B cell (primary cell): Measurements from ENCODE around the gene HCFC1. TPM values are rescaled to one million over a fixed set of nuclear protein-coding genes. Genes with fewer than 3 reads are reported as not detected.

Experiments used
- ATAC-seq: fragments of 200-7000 bp; cut with Tn5 transposase; one replicate; pipeline ENCODE4 v1.10.0; 2021; ENCODE audit warnings: low read depth, mild to moderate bottlenecking, moderate number of reproducible peaks, moderate library complexity
- CTCF ChIA-PET: fragments of 350-600 bp; sonication (Branson Sonifier 250); formaldehyde crosslinking; loops from one replicate; lab custom pipeline; 2021; ENCODE audit warnings: antibody characterized with exemption, inconsistent platforms; lab: Charles Lee
- POLR2A ChIA-PET: fragments of 350-600 bp; sonication (Branson Sonifier 250); formaldehyde crosslinking; loops from one replicate; lab custom pipeline; 2021; ENCODE audit warnings: antibody characterized with exemption; lab: Charles Lee
- DNase-seq: peaks from one replicate; pipeline ENCODE4 v3.0.0; 2013
- H2AFZ ChIP-seq: 2 replicates; pipeline ENCODE4 v1.6.1; 2012; ENCODE audit warnings: mild to moderate bottlenecking, low read depth, low read length; ENCODE audit not compliant: insufficient read depth, poor library complexity, severe bottlenecking
- H3K27ac ChIP-seq, 2 donors: 1 replicate in 1 of 2; 2 replicates in 1 of 2; pipeline ENCODE4 v1.5.1; 2012 to 2013; ENCODE audit warnings: low read length in 2 of 2, mild to moderate bottlenecking in 2 of 2, moderate library complexity in 1 of 2
- H3K27me3 ChIP-seq, 4 experiments: fragments of 200-600 bp in 1 of 4; sonication (generic) in 1 of 4; replicated peaks in 1 of 4; 1 replicate in 2 of 4; 2 replicates in 2 of 4; pipeline versions ENCODE4 v1.6.1 to v1.7.0; 2013 to 2016; ENCODE audit warnings: low read length in 3 of 4, mild to moderate bottlenecking in 2 of 4, mixed read lengths in 1 of 4, moderate library complexity in 1 of 4; ENCODE audit not compliant: insufficient read depth in 4 of 4, control insufficient read depth in 3 of 4; ENCODE audit errors: control extremely low read depth in 1 of 4
- H3K36me3 ChIP-seq, 2 experiments: replicated peaks in 1 of 2; 1 replicate in 1 of 2; 2 replicates in 1 of 2; pipeline versions ENCODE4 v1.6.1 to v1.7.1; 2013; ENCODE audit warnings: low read length in 1 of 2; ENCODE audit not compliant: insufficient read depth in 2 of 2, control insufficient read depth in 1 of 2; ENCODE audit errors: control extremely low read depth in 1 of 2, extremely low read depth in 1 of 2
- H3K4me1 ChIP-seq, 2 donors: fragments of 200-600 bp in 1 of 2; sonication (generic) in 1 of 2; 1 replicate in 1 of 2; 2 replicates in 1 of 2; pipeline versions ENCODE4 v1.5.1 to v1.6.1; 2013 to 2017; ENCODE audit warnings: low read length in 2 of 2; ENCODE audit not compliant: control insufficient read depth in 2 of 2, insufficient read depth in 2 of 2
- H3K4me2 ChIP-seq: replicated peaks from 2 replicates; pipeline ENCODE3; 2012; ENCODE audit warnings: mild to moderate bottlenecking, low read depth, low read length; ENCODE audit not compliant: poor library complexity, severe bottlenecking
- H3K4me3 ChIP-seq, 5 experiments: fragments of 200-600 bp in 1 of 5; sonication (generic) in 1 of 5; 1 replicate in 3 of 5; 2 replicates in 2 of 5; pipeline versions ENCODE4 v1.5.1 to v1.7.0; 2011 to 2016; ENCODE audit warnings: low read length in 4 of 5, mild to moderate bottlenecking in 4 of 5, low read depth in 2 of 5, control low read depth in 1 of 5, moderate library complexity in 1 of 5; ENCODE audit not compliant: insufficient read depth in 1 of 5; ENCODE audit errors: control extremely low read depth in 1 of 5, extremely low read depth in 1 of 5
- H3K79me2 ChIP-seq: fragments of 200-600 bp; sonication (generic); one replicate; pipeline ENCODE4 v1.6.0; 2016; ENCODE audit warnings: low read length; ENCODE audit not compliant: control insufficient read depth, insufficient read depth
- H3K9ac ChIP-seq: fragments of 200-600 bp; sonication (generic); 2 replicates; pipeline ENCODE4 v1.6.1; 2017; ENCODE audit warnings: mild to moderate bottlenecking, low read length, moderate library complexity
- H3K9me3 ChIP-seq, 3 donors: one replicate each; pipeline versions ENCODE4 v1.6.1 to v1.7.1; 2013; ENCODE audit warnings: low read length in 2 of 3; ENCODE audit not compliant: control insufficient read depth in 2 of 3, insufficient read depth in 1 of 3; ENCODE audit errors: control extremely low read depth in 1 of 3
- H4K20me1 ChIP-seq: 2 replicates; pipeline ENCODE4 v1.6.0; 2012; ENCODE audit warnings: mild to moderate bottlenecking, low read length; ENCODE audit not compliant: insufficient read depth, control insufficient read depth, poor library complexity, severe bottlenecking
- H3K27ac Mint-ChIP-seq: one replicate; pipeline ENCODE4 v1.8.0; 2021; ENCODE audit warnings: mixed read lengths
- H3K27me3 Mint-ChIP-seq: one replicate; pipeline ENCODE4 v1.8.0; 2021; ENCODE audit warnings: mixed read lengths
- H3K4me1 Mint-ChIP-seq: one replicate; pipeline ENCODE4 v1.8.0; 2021; ENCODE audit warnings: mixed read lengths
- H3K4me3 Mint-ChIP-seq: one replicate; pipeline ENCODE4 v1.8.0; 2021; ENCODE audit warnings: mixed read lengths
- H3K9me3 Mint-ChIP-seq: one replicate; pipeline ENCODE4 v1.8.0; 2022; ENCODE audit warnings: mixed read lengths; ENCODE audit not compliant: insufficient read depth
- EZH2 ChIP-seq: IDR thresholded peaks from 2 replicates; pipeline ENCODE4 v1.6.1; 2012; ENCODE audit warnings: borderline replicate concordance, low read depth, mild to moderate bottlenecking, moderate library complexity, low read length; ENCODE audit not compliant: insufficient read depth, poor library complexity, severe bottlenecking
- WGBS: methylation state at CpG from one replicate; pipeline ENCODE4 v1.1.5; 2013; ENCODE audit warnings: missing lambda C conversion rate; ENCODE audit not compliant: insufficient coverage; 5-methylcytosine and 5-hydroxymethylcytosine counted together
- intact Hi-C: fragments of 100-400 bp; cut with micrococcal nuclease; formaldehyde crosslinking; loops from one replicate; pipeline ENCODE4 v1.10.0; 2022
- polyA plus RNA-seq: library from polyadenylated mRNA; depleted of rRNA; stranded (reverse); fragments of >200 nt; gene quantifications from 2 replicates; pipeline ENCODE4 v1.2.3, GENCODE V29; 2012
- total RNA-seq, 2 donors: library from RNA; stranded (reverse); fragments of 120-200 nt in 1 of 2; gene quantifications; 1 replicate in 1 of 2; 2 replicates in 1 of 2; pipeline versions ENCODE4 v1.2.3 to v1.2.4, GENCODE V29; 2013 to 2022
- TF ChIP-seq, protein P1 (sequence below): fragments of 200-600 bp; IDR thresholded peaks from one replicate; pipeline ENCODE4 v1.8.0; 2022; ENCODE audit warnings: antibody characterized with exemption, mild to moderate bottlenecking

HCFC1 gene
- total and polyA plus RNA-seq, 2 donors (not counting 1 experiment from before 2014, with no cell fraction given): 32.1 to 57.7 TPM

DNA sequence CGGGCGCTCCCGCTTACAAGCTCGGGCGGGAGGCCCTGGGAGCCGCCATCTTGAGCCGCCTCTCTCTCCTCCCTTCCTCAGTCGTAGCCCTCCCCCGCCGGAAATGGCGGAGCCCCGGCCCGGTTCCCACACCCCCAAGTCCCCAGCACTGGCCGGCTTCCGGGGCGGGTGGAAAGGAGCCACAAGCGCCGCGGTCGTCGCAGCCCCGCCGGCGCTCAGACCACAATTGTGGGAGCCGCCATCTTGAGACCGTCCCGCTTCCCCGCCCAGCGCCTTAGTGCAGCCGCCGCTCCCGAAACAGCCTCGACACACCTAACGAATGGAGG, 531 bp downstream of the HCFC1 start:
- H3K27me3 Mint-ChIP-seq: no peaks in the 10 kb centered on the region
- H3K4me1 Mint-ChIP-seq: peaks cover 52% of the 10 kb centered on the region
- Histone ChIP-seq H3K9me3 (no peaks in the 10 kb centered on the region), H3K27ac (peak overlapping the region; percentile 100), H2AFZ (peak overlapping the region; percentile 71), H3K4me2 (peak overlapping the region; percentile 70), H3K4me1 (peaks cover 52 to 57% of the 10 kb centered on the region in 2 donors), H3K36me3 (peaks cover 0 to 4% of the 10 kb centered on the region in 2 experiments), H3K27me3 (no peaks in the 10 kb centered on the region), H3K4me3 (peak overlapping the region; percentile 63 to 99 (median 97)), H3K79me2 (peaks cover 53% of the 10 kb centered on the region), H3K9ac (peak overlapping the region; percentile 100), H4K20me1 (peaks cover 34% of the 10 kb centered on the region)
- no peaks in the 10 kb centered on the region for H3K9me3 Mint-ChIP-seq
- TF ChIP-seq, protein P1, sequence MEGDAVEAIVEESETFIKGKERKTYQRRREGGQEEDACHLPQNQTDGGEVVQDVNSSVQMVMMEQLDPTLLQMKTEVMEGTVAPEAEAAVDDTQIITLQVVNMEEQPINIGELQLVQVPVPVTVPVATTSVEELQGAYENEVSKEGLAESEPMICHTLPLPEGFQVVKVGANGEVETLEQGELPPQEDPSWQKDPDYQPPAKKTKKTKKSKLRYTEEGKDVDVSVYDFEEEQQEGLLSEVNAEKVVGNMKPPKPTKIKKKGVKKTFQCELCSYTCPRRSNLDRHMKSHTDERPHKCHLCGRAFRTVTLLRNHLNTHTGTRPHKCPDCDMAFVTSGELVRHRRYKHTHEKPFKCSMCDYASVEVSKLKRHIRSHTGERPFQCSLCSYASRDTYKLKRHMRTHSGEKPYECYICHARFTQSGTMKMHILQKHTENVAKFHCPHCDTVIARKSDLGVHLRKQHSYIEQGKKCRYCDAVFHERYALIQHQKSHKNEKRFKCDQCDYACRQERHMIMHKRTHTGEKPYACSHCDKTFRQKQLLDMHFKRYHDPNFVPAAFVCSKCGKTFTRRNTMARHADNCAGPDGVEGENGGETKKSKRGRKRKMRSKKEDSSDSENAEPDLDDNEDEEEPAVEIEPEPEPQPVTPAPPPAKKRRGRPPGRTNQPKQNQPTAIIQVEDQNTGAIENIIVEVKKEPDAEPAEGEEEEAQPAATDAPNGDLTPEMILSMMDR: no peak
- no peak for TF ChIP-seq EZH2
- ChIA-PET POLR2A (interaction anchor here (0.6 to 2.5 kb wide), 11 partner anchors 14 to 400 kb away, joined by 3 to 35 read pairs (median 5); partner anchors contain the start of genes ARHGAP4, IRAK1 and RENBP), CTCF (interaction anchor here (0.6 to 3.4 kb wide), 7 partner anchors 18 to 439 kb away, joined by 3 to 21 read pairs (median 3); partner anchors contain the start of gene IRAK1)
- H3K27ac Mint-ChIP-seq: peak overlapping the region; percentile 100
- 3% methylated on average over 32 of the region's 34 CpGs for WGBS
- peak overlapping the region; percentile 100 for H3K4me3 Mint-ChIP-seq
- peak; percentile 90 for DNase-seq
- peak; percentile 44 for ATAC-seq
- intact Hi-C loops: loop anchor here (1.0 to 5.0 kb wide), 6 partner anchors 14 to 406 kb away; partner anchors contain the start of gene EMD

DNA sequence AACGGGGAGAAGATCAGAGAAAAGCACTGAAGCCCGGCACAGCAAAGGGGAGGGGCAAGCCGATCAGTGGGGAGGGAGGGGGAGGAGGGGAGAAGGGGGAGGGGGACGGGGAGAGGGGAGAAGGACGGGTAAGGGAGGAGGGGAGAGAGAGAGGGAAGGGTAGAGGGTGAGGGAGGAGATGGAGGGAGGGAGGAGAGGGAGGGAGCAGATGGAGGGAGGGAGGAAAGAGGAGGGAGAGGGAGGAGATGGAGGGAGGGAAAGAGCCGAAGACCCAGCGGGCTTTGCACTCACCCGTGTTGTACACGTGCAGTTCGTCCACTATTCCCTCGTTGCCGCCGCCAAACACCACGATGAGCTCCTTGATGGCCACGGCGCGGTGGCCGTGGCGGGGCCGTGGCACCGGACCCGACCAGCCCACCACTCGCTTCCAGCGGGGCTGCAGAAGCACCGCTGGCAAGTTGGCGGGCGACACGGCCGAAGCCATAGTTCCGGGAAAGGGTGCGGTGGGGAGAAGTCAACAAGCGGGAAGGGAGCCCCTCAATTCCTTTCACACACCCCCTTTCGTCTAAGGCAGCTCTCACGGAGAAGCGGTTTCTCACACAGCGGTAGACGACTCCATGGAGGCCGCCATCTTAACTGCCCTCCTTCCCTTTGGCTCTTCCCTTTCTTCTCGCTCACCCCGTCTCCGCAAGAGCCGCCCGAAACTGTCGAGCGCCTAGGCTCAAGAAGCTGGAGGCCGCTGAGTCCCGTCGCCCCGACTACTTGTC, 1.1 kb downstream of the HCFC1 start:
- Histone ChIP-seq H3K4me1 (peaks cover 57 to 62% of the 10 kb centered on the region in 2 donors), H3K4me2 (peak overlapping the region; percentile 70), H3K27me3 (no peaks in the 10 kb centered on the region), H3K9ac (peak overlapping the region; percentile 100), H4K20me1 (peaks cover 40% of the 10 kb centered on the region), H3K79me2 (peaks cover 58% of the 10 kb centered on the region), H3K4me3 (peak overlapping the region; percentile 59 to 99 (median 97)), H3K27ac (peak overlapping the region; percentile 100), H3K9me3 (no peaks in the 10 kb centered on the region), H3K36me3 (peaks cover 0 to 4% of the 10 kb centered on the region in 2 experiments), H2AFZ (peak overlapping the region; percentile 71)
- no peak for DNase-seq
- Mint-ChIP-seq H3K9me3 (no peaks in the 10 kb centered on the region), H3K4me1 (peaks cover 54% of the 10 kb centered on the region), H3K27me3 (no peaks in the 10 kb centered on the region), H3K27ac (peak overlapping the region; percentile 100), H3K4me3 (peak overlapping the region; percentile 100)
- TF ChIP-seq EZH2: no peak
- TF ChIP-seq, protein P1: no peak
- intact Hi-C loops: loop anchor here (1.0 to 5.0 kb wide), 6 partner anchors 14 to 407 kb away; partner anchors contain the start of gene EMD
- CTCF ChIA-PET: interaction anchor here (0.6 to 3.4 kb wide), 8 partner anchors 18 to 439 kb away, joined by 3 to 21 read pairs (median 3); partner anchors contain the start of gene IRAK1
- POLR2A ChIA-PET: interaction anchor here (0.6 to 2.5 kb wide), 9 partner anchors 14 to 400 kb away, joined by 3 to 35 read pairs (median 5); partner anchors contain the start of genes ARHGAP4, IRAK1 and RENBP
- peak; percentile 5 for ATAC-seq
- WGBS: under 1% methylated on average over 26 of the region's 49 CpGs
